Activated CD4-positive, alpha-beta T cell treated with anti-CD3 and anti-CD28 coated beads for 48 hours (primary cell): Measurements from ENCODE around the gene CCDC142.

Experiments
- DNase-seq: peaks from one replicate; pipeline ENCODE4 v3.0.0-alpha.2; 2020

The CCDC142 gene, protein sequence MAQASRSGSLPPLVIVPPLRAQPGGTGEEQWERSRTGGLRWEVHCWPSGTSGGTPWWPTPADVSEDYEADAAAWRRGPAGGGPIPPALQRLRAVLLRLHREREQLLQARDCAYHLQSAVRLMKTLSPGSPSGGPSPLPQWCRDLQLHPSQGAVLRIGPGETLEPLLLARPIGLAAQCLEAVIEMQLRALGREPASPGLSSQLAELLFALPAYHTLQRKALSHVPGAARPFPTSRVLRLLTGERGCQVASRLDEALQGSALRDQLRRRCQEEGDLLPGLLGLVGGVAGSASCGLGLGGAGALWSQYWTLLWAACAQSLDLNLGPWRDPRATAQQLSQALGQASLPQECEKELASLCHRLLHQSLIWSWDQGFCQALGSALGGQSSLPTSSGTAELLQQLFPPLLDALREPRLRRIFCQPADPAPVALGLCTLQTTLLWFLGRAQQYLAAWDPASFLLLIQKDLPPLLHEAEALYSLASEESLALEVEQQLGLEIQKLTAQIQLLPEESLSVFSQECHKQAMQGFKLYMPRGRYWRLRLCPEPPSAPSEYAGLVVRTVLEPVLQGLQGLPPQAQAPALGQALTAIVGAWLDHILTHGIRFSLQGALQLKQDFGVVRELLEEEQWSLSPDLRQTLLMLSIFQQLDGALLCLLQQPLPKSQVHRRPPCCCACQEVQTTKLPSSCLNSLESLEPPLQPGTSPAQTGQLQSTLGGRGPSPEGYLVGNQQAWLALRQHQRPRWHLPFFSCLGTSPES

DNA sequence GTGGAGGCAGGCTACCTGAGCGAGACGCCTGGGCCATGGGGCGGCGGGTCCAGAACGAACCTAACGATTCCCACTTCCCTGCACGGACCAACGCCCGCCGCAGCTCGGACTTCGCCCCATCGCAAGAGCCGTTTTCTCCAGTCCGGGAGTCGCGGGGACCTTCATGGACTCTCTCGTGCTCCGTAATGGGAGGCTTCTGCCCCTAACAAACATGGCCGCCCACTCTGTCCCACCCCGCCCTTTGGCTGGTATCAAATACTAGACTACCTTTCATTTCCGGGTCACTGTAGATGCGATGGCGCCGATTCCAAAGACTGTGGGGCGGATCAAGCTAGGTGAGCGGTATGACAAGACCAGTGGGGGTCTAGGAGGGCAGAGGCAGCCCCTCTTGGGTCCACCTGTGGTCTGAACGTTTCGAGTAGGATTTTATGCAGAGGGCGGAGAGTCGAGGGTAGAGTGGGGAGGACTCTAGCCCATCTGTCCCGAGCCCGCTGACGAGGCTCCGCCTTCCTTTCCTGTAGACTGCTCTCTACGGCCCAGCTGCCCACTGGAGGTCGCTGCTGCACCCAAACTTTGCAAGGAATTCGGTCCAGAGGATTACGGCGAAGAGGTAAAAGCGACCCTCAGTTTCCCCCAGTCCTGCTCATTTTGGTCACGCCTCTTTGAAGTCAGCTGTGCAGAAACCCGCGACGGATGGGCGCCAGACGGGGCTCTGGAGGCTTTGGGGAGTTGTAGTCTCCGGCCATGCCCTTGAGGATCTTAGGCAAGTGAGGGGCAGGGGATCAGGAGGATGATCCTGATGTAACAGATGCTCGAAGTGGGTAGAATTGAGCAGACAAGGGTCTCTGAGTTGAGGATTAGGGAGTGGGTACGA lies at the start of gene CCDC142, which contains the start of gene TTC31:
TSS of gene CCDC142 (minus strand) at position 198 of the 874 bp plus-strand sequence. CDS start at position 37, 161 bp downstream.
TSS of gene TTC31 (plus strand) at position 281 of the 874 bp plus-strand sequence. CDS start at position 296, 15 bp downstream.
- peak; percentile 95 for DNase-seq

DNA sequence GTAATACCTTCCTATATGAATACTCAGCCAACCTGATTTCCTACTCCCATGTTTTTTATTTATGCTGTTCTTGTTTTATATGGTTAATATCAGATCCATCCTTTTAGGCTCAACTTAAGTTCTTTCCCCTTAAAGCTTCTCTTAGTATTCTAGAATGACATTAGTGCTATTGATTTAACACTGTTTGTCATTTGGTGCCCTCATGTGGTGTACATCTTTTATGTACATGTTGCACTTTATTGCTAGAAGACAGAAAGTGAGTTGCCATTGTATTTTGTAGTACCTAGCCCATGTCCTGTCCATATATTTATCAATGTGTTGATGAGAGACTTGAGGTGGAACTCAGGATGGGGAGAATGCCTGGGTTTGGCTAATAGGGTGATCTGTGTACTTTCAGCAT lies 49.4 kb upstream of the CCDC142 start:
- no peak for DNase-seq

DNA sequence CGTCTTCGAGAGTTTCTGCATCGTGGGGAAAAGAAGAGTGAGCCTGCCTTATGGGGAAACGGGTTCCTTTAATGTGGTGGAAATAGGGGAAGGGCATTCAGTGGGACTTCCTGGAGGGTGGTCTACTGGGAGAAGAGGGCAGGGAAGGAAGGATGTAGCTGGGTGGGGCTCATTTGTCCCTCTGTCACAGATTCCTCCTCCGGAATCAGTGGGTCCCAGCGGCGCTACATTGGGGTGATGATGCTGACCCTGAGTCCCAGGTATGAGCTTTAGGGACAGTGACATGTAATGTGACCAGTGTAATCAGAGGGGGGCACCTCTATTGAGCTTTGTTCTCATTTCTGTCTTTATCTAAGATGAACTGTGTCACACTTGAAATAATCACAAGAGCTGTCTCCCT lies 48.9 kb upstream of the CCDC142 start:
- no peak for DNase-seq

DNA sequence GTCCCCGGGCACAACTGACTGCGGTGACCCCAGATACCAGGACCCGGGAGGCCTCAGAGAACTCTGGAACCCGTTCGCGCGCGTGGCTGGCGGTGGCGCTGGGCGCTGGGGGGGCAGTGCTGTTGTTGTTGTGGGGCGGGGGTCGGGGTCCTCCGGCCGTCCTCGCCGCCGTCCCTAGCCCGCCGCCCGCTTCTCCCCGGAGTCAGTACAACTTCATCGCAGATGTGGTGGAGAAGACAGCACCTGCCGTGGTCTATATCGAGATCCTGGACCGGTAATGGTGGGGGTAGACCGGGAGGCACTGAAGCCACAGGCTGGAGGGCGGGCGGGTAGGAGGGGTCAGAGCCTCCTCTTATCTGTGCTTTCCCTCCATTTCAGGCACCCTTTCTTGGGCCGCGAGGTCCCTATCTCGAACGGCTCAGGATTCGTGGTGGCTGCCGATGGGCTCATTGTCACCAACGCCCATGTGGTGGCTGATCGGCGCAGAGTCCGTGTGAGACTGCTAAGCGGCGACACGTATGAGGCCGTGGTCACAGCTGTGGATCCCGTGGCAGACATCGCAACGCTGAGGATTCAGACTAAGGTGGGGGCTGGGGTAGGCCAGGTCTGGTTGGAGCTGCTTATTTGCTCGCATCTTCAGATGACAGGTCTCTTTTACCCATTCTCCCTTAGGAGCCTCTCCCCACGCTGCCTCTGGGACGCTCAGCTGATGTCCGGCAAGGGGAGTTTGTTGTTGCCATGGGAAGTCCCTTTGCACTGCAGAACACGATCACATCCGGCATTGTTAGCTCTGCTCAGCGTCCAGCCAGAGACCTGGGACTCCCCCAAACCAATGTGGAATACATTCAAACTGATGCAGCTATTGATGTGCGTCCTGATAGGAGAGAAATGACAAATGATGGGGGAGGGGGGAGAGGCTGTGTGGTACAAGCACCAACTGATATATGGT lies 47.7 kb upstream of the CCDC142 start:
- DNase-seq, result peak; percentile 58

DNA sequence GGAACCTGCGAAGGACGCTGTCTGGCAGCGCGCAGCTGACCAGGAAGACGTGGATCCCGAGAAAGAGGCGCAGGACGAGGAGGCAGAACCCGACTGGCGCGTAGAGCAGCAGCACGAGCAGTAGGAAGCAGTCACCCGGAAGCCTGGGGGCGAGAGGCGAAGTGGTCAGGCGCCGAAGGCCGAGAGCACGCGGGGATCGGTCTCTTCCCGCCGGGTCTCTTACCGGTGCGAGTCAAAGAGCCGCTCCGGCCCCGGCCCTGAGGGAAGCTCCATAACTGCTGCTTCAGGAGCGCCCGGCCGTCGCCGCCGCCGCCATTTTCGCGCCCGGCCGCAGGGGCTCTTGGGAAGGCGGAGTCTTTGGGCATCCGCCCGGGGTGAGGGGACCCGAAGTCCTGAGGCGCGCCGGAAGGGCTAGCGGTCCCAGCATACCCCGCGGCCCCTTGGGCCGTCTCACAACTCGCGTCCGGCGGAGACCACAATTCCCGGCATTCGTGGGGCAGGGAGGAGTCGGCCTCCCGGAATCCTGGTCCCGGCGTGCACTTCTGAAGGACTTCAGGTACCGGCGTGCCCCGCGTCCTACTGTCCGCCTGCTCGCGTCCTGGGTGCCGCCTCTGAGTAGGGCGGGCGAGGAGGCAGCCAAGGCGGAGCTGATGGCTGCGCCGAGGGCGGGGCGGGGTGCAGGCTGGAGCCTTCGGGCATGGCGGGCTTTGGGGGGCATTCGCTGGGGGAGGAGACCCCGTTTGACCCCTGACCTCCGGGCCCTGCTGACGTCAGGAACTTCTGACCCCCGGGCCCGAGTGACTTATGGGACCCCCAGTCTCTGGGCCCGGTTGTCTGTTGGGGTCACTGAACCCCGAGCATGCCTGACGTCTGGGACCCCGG lies 46.8 kb upstream of the CCDC142 start, which contains the start of the genes AUP1 and HTRA2:
TSS of gene AUP1 (minus strand) at position 350 of the 882 bp plus-strand sequence. CDS start at position 273, 77 bp downstream.
TSS of gene HTRA2 (plus strand) at position 577 of the 882 bp plus-strand sequence. CDS start at position 651, 74 bp downstream.
- peak; percentile 97 for DNase-seq

DNA sequence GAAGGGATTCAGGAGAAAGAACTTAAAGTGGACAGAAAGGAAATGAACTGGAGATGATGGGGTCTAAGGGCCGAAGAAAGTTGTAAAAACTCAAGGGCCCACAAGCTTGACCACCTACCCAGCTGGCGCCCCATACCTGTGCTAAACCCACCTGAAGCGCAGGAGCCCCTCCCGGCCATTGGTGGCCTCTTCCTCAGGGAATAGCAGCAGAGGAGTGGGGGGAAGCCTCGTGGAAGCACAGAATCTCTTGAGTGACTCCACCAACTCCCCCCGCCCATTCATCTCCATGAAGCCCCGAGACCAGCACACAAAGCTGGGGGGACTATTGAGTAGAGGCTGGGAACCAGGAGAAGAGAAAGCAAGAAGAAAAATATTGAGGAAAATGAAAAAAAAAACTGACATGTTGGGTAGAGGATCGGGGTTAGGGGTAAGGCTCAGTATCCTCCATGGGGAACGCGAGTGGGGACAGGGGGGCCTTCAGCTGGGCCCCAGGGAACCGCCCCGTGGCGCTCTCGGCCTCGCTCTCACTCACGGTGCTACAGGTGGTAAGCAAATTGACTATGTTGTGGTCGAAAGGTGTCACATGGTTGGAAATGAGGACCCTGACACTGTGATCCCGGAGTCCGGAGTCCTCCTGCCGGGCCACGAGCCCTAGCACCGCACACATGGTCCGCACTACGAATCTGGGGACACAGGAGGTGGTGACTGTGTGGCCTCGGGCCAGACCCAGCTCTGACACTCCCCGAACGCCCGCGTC lies 46.0 kb upstream of the CCDC142 start:
- DNase-seq, result peak; percentile 41

DNA sequence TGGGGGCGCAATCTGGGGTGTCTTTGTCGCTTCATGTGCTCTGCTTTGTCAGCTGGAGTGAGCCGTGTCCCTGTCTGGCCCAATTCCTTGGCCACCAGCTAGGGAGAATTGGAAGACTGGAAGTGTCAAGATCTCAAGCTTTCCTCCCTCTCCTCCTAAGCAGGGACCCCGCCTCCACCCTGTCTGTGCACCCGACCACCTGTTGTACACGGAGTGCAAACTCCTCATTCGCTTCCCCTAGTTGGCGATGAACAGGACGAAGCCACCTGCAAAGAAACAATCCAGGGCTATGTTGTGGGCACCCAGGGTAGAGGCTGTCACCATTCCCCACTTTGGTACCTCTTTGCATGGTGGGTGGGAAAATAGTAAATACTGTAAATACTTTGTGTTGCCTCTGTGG lies 44.9 kb upstream of the CCDC142 start:
- DNase-seq, result no peak

DNA sequence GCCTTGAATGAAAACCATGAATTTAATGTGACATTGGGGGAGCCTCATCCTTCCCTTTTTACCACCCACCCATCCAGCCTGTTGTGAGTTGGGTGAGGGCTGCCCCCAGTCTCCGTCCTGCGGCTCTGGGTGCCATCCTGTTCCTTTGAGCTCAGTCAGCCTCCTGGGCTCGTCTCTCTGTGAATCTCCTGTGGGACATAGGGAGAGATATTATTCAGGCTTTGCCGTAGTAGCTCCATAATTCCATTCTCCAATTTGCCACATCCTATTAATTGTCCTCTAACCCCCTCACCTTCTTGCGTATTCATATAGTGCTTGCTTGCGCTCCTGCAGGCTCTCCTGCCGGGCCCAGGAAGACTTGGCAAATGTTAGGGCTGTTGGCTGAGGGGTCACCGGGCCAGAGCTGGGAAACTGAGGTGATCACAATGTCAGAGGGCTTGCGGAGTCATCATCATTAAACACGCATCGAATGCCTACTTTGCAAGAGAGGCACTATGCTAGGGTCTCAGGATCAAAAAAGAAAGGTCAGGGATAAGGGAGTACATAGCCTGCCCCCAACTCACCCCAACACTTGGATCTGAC lies 43.9 kb upstream of the CCDC142 start:
- no peak for DNase-seq

DNA sequence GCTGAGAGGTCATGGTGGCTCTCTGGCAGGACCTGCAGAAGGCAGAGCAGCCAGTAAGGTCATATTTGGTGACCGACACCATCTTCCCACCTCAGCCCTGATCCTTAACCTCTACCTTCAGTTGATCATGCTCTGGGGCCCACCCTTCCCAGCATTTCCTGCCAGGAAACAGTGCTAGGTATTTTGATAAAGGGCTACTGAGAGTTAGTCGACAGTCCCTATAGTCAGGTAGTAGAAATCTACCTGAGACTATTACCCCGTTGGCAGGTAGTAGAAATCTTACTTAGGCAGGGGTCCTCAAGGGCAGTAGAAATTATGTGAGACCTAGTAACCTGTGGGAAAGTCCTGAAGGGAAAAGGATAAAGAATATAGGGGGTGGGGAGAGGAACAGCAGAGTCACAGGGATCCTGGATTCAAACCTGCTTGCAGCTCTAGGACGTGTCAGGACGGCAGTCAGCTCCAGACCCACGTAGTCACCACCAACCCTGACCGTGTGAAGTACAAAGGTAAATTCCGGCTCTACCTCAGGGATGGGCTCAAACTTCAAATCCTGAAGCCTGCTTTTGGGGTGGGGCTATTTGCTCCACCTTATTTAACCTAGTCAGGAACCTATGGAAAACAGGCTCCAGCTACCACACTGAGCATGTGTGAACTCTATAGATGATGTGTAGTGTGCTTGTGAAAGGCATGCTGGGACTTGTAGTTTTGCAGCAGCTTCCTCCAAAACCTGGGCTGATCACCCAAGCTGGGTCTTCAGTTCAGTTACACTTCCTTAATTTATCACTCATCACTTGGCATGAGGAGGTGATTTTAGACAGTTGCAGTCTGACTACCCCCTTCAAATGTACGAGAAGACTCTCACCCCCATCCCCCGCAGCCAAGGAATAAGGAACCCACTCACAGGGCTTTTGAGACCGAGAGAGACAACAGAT lies 43.2 kb upstream of the CCDC142 start, which contains the start of gene DQX1:
TSS of gene DQX1 (minus strand) at position 515 of the 932 bp plus-strand sequence. CDS start at position 13, 502 bp downstream.
- peak; percentile 38 for DNase-seq

DNA sequence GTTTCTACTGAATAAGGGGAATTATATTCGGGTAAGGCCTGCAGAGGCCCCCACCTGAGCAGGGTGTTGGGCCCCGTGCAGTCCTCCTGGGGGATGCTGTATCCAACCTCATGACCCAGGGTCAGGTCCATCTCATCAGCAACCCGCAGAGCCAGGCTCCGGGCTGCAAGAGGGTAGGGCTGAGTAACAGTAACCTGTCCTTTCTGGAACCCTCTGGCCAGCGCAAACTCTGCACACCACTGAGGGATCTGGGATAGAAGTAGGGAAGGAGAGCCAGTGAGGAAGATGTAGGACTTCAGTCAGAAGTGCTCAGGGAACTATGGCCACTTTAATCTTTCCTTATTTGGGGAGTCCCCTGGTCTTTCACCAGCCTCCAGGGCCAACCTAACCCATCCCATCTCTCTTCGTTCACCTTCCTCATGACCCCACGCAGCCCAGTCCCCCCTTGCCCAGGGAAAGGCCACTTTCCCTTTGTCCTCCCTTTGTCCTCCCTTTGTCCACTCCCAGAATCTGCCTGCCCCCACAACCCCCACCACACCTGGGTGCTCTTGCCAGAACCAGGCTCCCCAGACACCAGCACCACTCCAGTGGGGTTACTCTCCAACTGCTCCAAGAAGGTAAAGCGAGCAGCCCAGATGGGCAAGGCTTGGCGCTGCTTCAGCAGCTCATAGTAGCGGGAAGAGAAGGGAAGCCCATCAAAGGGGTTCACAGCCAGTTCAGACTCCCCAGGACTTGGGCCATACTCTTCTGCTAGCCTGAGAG lies 42.3 kb upstream of the CCDC142 start:
- DNase-seq, result no peak

DNA sequence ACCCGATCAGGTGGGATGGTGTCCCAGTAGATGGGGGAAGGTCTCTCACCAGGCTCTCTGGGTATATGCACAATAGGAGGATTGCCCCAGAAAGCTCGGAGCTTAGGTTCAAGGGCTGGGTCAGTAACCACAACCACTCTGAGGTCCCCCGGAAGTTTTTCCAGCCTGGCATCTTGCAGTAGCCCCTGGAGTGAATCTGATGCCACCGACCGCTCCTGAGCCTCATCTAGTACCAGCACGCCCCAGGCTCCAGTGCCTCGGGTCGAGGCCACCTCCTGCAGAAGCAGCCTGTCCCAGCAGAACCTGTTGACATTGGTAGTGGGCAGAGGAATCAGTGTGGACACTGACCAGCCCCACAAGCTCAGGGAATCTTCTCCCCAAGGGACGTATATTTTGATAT lies 41.2 kb upstream of the CCDC142 start:
- no peak for DNase-seq

DNA sequence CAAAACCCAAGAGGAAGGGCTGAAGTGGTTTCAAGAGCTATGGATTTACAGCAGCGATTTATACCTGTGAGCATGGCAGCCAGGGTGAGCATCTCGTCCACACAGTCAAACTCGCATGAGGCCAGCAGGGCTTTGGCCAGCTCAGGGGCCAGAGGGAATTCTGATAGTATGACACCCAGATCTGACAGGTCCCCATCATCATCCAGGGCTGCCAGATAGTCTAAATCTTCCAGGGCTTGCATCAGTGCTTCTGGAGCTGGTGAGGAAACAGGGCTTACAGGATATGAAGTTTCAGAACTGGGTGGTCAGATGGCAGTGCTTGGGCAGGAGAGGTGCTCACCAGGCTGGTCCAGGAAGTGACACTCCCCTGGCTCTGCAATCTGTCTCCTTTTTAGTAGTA lies 39.7 kb upstream of the CCDC142 start:
- DNase-seq, result no peak

DNA sequence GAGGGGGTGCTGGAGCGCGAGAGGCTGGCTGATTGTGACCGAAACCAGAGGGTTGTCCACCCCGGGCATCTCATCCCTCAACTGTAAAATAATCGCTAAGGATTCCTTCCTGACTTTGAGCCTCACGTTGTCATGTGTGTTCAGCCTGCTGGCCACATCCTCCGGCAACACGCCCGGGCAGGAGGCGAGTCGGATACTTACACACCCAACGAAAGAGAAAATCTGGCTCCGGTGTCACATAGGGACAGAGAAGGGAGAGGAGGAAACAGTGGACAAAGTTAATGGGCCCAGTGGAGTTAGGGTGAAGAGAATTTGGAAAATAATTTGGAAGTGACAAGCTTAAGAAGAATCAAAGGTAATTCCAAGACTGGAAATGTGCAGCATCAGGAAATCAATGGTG lies 33.9 kb upstream of the CCDC142 start:
- no peak for DNase-seq

DNA sequence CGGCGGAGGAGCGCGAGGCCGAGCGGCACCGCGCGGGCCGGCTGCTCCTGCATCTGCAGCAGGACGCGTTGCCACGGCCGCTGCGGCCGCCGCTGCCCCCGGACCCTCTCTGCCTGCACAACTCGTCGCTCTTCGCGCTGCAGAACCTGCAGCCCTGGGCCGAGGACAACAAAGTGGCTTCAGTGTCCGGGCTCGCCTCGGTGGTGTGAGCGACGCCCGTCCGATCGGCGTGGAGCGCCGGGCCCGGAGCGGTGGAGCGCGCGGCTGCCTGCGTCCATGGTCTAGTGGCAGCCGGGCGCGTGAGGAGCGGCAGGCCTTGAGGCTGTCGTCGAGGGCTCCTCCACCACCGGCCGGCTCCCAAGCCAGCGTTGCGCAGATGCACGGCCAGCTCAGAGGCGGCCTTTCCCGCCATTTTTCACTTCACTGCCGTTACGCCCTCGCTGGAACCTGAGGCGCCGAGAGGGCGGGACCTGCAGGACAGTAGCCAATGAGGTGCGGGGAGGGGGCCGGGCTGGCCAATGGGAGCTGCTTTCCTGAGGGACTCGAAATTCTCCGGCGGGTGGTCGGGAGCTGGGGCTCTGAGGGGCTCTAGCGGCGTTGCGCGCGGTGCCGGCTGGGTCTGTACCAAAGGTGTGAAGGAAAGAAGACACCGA lies 33.3 kb upstream of the CCDC142 start:
- peak; percentile 87 for DNase-seq

DNA sequence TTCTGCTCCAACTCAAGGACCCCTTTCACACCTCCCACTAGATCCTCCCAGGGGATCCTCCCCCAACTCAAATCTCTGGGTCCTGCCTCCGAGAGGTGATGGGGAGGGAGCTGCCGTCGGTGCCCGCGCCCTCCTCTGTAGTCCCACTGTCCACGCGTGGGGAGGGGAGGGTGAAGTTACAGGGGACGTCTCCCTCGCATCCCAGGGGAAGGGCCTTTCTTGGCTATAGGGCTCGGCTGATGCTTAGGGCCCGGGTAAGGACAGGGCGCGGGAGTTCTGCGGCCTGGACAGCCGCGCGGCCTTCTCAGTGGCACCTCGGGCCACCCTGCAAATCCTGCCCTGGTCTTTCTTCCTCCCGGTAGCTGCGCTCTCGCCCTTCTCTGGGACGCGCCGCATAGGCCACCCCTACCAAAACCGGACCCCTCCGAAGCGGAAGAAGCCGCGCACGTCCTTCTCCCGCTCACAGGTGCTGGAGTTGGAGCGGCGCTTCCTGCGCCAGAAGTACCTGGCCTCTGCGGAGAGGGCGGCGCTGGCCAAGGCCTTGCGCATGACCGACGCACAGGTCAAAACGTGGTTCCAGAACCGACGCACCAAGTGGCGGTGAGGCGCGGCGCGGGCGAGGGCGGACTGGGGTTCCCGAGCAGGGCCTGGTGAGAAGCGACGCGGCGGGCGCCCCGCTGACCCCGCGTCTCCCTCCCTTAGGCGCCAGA lies 32.6 kb upstream of the CCDC142 start:
- no peak for DNase-seq
